ENCODE results near the gene HVCN1.

GRCh38 chr12:110726708-110727369 is 37.9 kb upstream of the HVCN1 start:
- TF ChIP-seq ARNT (IDR thresholded peaks at IDR 0.05) (no peak), TARDBP (IDR thresholded peaks at IDR 0.05) (no peak), FOXM1 (IDR thresholded peaks at IDR 0.05; ENCODE audit: borderline replicate concordance) (no peak), BHLHE40 (IDR thresholded peaks at IDR 0.05; ENCODE audit: borderline replicate concordance) (no peak)
